HepG2 (cell line): ENCODE measurements around the gene USP10. TPM values are rescaled to one million over a fixed set of nuclear protein-coding genes. Genes with fewer than 3 reads are reported as not detected.

Source experiments
- ATAC-seq: fragments of 200-7000 bp; cut with Tn5 transposase; 3 replicates; pipeline ENCODE4 v1.9.1; 2020; ENCODE audit warnings: mild to moderate bottlenecking, moderate library complexity
- BruUV-seq: library from RNA; stranded (reverse); fragments of 400-500 nt; replicated peaks from 2 replicates; lab custom pipeline; 2021; lab: Mats Ljungman, UMichigan
- CTCF ChIA-PET: fragments of 300-600 bp; formaldehyde crosslinking; extraction: SDS; loops from one replicate; lab custom pipeline; 2021; ENCODE audit warnings: low total read pairs, inconsistent platforms, low intra/inter-chr PET ratio; lab: Yijun Ruan, JAX
- POLR2A ChIA-PET: fragments of 350-600 bp; sonication (Branson Sonifier 250); formaldehyde crosslinking; loops from one replicate; lab custom pipeline; 2020; ENCODE audit warnings: antibody characterized with exemption, inconsistent platforms; lab: Yijun Ruan, JAX
- DNase-seq: peaks from one replicate; pipeline ENCODE4 v3.0.0-alpha.2; 2015; ENCODE audit warnings: low spot score
- FAIRE-seq: peaks from 3 replicates; lab custom pipeline; 2011; peaks lifted over from hg19 to GRCh38; lab: Jason Lieb, UNC
- H2AFZ ChIP-seq: one replicate; pipeline ENCODE4 v1.6.1; 2011; ENCODE audit warnings: low read length, inconsistent platforms
- H3K27ac ChIP-seq: fragments of 300-600 bp; 3 replicates; pipeline ENCODE4 v1.8.0; 2011; ENCODE audit warnings: mixed run types, mild to moderate bottlenecking, mixed read lengths, low read length, inconsistent platforms; ENCODE audit not compliant: insufficient read depth; ENCODE audit errors: extremely low read length
- H3K27me3 ChIP-seq, 2 experiments: fragments of 200-600 bp in 1 of 2; 2 replicates in 1 of 2; 3 replicates in 1 of 2; pipeline versions ENCODE4 v1.6.0 to v1.8.0; 2011; ENCODE audit warnings: low read length in 2 of 2, mild to moderate bottlenecking in 2 of 2, moderate library complexity in 2 of 2, inconsistent platforms in 1 of 2; ENCODE audit not compliant: insufficient read depth in 2 of 2, control insufficient read depth in 1 of 2
- H3K36me3 ChIP-seq, 2 experiments: fragments of 200-600 bp in 1 of 2; replicated peaks in 1 of 2; 2 replicates in 1 of 2; 3 replicates in 1 of 2; pipeline versions ENCODE4 v1.5.1 to v1.8.0; 2011; ENCODE audit warnings: low read length in 2 of 2, inconsistent platforms in 1 of 2; ENCODE audit not compliant: insufficient read depth in 2 of 2, control insufficient read depth in 1 of 2
- H3K4me1 ChIP-seq: 2 replicates; pipeline ENCODE4 v1.5.1; 2012; ENCODE audit warnings: low read length, inconsistent platforms; ENCODE audit not compliant: insufficient read depth
- H3K4me2 ChIP-seq: 2 replicates; pipeline ENCODE4 v1.6.0; 2011; ENCODE audit warnings: low read depth, low read length, inconsistent platforms
- H3K4me3 ChIP-seq, 3 experiments: fragments of 200-600 bp in 1 of 3; sonication (generic), shearing (Covaris generic) in 1 of 3; replicated peaks in 1 of 3; 2 replicates each; pipeline ENCODE4 v1.5.1; 2011 to 2016; ENCODE audit warnings: low read length in 3 of 3, inconsistent platforms in 2 of 3, low read depth in 2 of 3, mild to moderate bottlenecking in 2 of 3, control low read depth in 1 of 3, mixed read lengths in 1 of 3; ENCODE audit not compliant: insufficient read depth in 1 of 3
- H3K79me2 ChIP-seq: one replicate; pipeline ENCODE4 v1.6.1; 2011; ENCODE audit warnings: low read length, inconsistent platforms; ENCODE audit not compliant: insufficient read depth
- H3K9ac ChIP-seq: 2 replicates; pipeline ENCODE4 v1.6.0; 2011; ENCODE audit warnings: mild to moderate bottlenecking, low read depth, low read length, inconsistent platforms; ENCODE audit not compliant: insufficient read depth
- H3K9me3 ChIP-seq: 2 replicates; pipeline ENCODE4 v1.5.1; 2012; ENCODE audit warnings: mild to moderate bottlenecking, low read length
- H4K20me1 ChIP-seq: 2 replicates; pipeline ENCODE4 v1.6.0; 2011; ENCODE audit warnings: inconsistent platforms, mild to moderate bottlenecking, low read length, moderate library complexity; ENCODE audit not compliant: insufficient read depth
- KIAA2018 ChIP-seq: sonication (generic); formaldehyde crosslinking; IDR thresholded peaks from 2 replicates; pipeline ENCODE4 v1.5.0; 2020; ENCODE audit warnings: mild to moderate bottlenecking, missing genetic modification reagents, borderline replicate concordance
- NKX3-1 ChIP-seq: sonication (generic); formaldehyde crosslinking; IDR thresholded peaks from 2 replicates; pipeline ENCODE4 v1.5.0; 2020; ENCODE audit warnings: missing genetic modification reagents
- STAT6 ChIP-seq: sonication (generic); formaldehyde crosslinking; IDR thresholded peaks from 2 replicates; pipeline ENCODE4 v1.4.0; 2020; ENCODE audit warnings: missing genetic modification reagents, mild to moderate bottlenecking, borderline replicate concordance
- TRIM22 ChIP-seq: fragments of 450-650 bp; IDR thresholded peaks from 2 replicates; pipeline ENCODE4 v1.6.1; 2017
- ZNF343 ChIP-seq: sonication (generic); formaldehyde crosslinking; IDR thresholded peaks from 2 replicates; pipeline ENCODE4 v1.4.0; 2020; ENCODE audit warnings: mild to moderate bottlenecking, missing genetic modification reagents
- ZNF451 ChIP-seq: sonication (generic); formaldehyde crosslinking; IDR thresholded peaks from 2 replicates; pipeline ENCODE4 v1.5.0; 2020; ENCODE audit warnings: mild to moderate bottlenecking, missing genetic modification reagents
- WGBS: methylation state at CpG from one replicate; pipeline ENCODE4 v1.1.6; 2017; ENCODE audit warnings: low lambda C conversion rate; 5-methylcytosine and 5-hydroxymethylcytosine counted together
- in situ Hi-C: cut with HindIII; loops from 2 replicates; pipeline ENCODE4 v1.10.0; 2017; ENCODE audit warnings: low pct_unique_long_range_greater_than_20kb; ENCODE audit not compliant: extremely low pct_ligation_motif_present
- intact Hi-C: fragments of 100-400 bp; cut with micrococcal nuclease; formaldehyde crosslinking; loops from one replicate; pipeline ENCODE4 v1.10.0; 2022; ENCODE audit not compliant: unreplicated experiment
- polyA plus RNA-seq, 8 experiments: library from polyadenylated mRNA; depleted of rRNA in 3 of 8; stranded (reverse) in 7 of 8; unstranded in 1 of 8; fragments of >200 nt; fragmentation: Illumina TruSeq in 4 of 8; extraction: Trizol in 4 of 8; gene quantifications; 2 replicates each; pipeline versions ENCODE4 v1.2.1 to v1.2.3, GENCODE V29; 2011 to 2016; ENCODE audit warnings: low read depth in 4 of 8, missing spikeins in 1 of 8, mixed read lengths in 1 of 8; ENCODE audit not compliant: insufficient read depth in 1 of 8
- total RNA-seq, 5 experiments: library from RNA; depleted of rRNA; stranded (reverse); fragments of >200 nt; fragmentation: Illumina TruSeq; extraction: Trizol; gene quantifications; 2 replicates each; pipeline ENCODE4 v1.2.3, GENCODE V29; 2016; ENCODE audit warnings: low read depth in 1 of 5

USP10 gene
- total and polyA plus RNA-seq, 2 of the 13 experiments (the other 11 are each of a cell fraction or from before 2014, with no cell fraction given), result 79.1 to 122 TPM

GRCh38 chr16:84665843-84666242, 34.0 kb upstream of the USP10 start:
- Histone ChIP-seq H3K9me3 (no peaks in the 10 kb centered on the region), H3K4me2 (no peak overlapping the region), H3K79me2 (no peaks in the 10 kb centered on the region), H3K36me3 (peaks cover 8 to 32% of the 10 kb centered on the region in 2 experiments), H4K20me1 (no peaks in the 10 kb centered on the region), H3K4me3 (no peak overlapping the region), H3K9ac (no peak overlapping the region), H2AFZ (no peak overlapping the region), H3K4me1 (no peaks in the 10 kb centered on the region), H3K27ac (no peak overlapping the region), H3K27me3 (no peaks in the 10 kb centered on the region)
- intact Hi-C loops (no loop called here), in situ Hi-C loops (no loop called here)
- ChIA-PET POLR2A (no interaction called here), CTCF (no interaction called here)
- 90% methylated on average over 7 of the region's 7 CpGs for WGBS
- FAIRE-seq (no peak), ATAC-seq (no peak), DNase-seq (no peak)
- no TSS peak for BruUV-seq
- TF ChIP-seq STAT6 (CRISPR knock-in tag), result no peak
- TF ChIP-seq KIAA2018 (CRISPR knock-in tag), result no peak
- TF ChIP-seq NKX3-1, result no peak
- no peak for TF ChIP-seq ZNF451 (CRISPR knock-in tag)
- TF ChIP-seq ZNF343 (CRISPR knock-in tag), result no peak
- TF ChIP-seq TRIM22, result no peak
